Activated naive CD4-positive, alpha-beta T cell treated with Interleukin-2 at 50 U/mL for 16 hours (primary cell): ENCODE data around the gene STXBP5L.
A peak's percentile ranks its signal among the peaks of the same experiment; 100 is the strongest.
"Not testable (repeated sequence)": the region's sequence is repeated elsewhere in the genome, so short reads cannot be mapped to it uniquely, and the experiment has no call there.

Source experiments
- DNase-seq: peaks from one replicate; pipeline ENCODE4 v3.0.0-alpha.2; 2020

STXBP5L gene

GRCh38 chr3:121232309-121233225, 324.6 kb downstream of the STXBP5L start:
- DNase-seq, result no peak

GRCh38 chr3:121243208-121243607, 335.2 kb downstream of the STXBP5L start:
- no peak for DNase-seq

- no peak for DNase-seq
Measured at GRCh38 chr3:121252676-121253075, 344.7 kb downstream of the STXBP5L start.

- DNase-seq, result no peak
Measured at GRCh38 chr3:121269389-121269788, 361.4 kb downstream of the STXBP5L start.

- DNase-seq, result no peak
Measured at GRCh38 chr3:121274411-121274810, 366.4 kb downstream of the STXBP5L start.

GRCh38 chr3:121295452-121295851, 387.4 kb downstream of the STXBP5L start:
- DNase-seq, result no peak

GRCh38 chr3:121295979-121296378, 388.0 kb downstream of the STXBP5L start:
- no peak for DNase-seq

GRCh38 chr3:121324320-121324719, 416.3 kb downstream of the STXBP5L start:
- DNase-seq, result no peak

- DNase-seq, result no peak
Measured at GRCh38 chr3:121330118-121330517, 422.1 kb downstream of the STXBP5L start.

GRCh38 chr3:121330634-121331033, 422.6 kb downstream of the STXBP5L start:
- DNase-seq, result no peak

- not testable (repeated sequence) for DNase-seq
Measured at GRCh38 chr3:121355960-121356359, 448.0 kb downstream of the STXBP5L start.

GRCh38 chr3:121362035-121362734, 454.2 kb downstream of the STXBP5L start:
- no peak for DNase-seq

GRCh38 chr3:121388308-121388707, 480.3 kb downstream of the STXBP5L start:
- DNase-seq, result not testable (repeated sequence)

GRCh38 chr3:121395967-121396366, 488.0 kb downstream of the STXBP5L start:
- not testable (repeated sequence) for DNase-seq

GRCh38 chr3:121398051-121398450, 490.0 kb downstream of the STXBP5L start:
- DNase-seq, result not testable (repeated sequence)

- no peak for DNase-seq
Measured at GRCh38 chr3:121399820-121400219, 491.8 kb downstream of the STXBP5L start.

- no peak for DNase-seq
Measured at GRCh38 chr3:121405631-121406030, 497.6 kb downstream of the STXBP5L start.

- DNase-seq, result no peak
Measured at GRCh38 chr3:121411523-121411922, 503.5 kb downstream of the STXBP5L start.

GRCh38 chr3:121414924-121415323, 506.9 kb downstream of the STXBP5L start:
- no peak for DNase-seq

- no peak for DNase-seq
Measured at GRCh38 chr3:121418182-121418581, 510.2 kb downstream of the STXBP5L start.

GRCh38 chr3:121424549-121424948, 516.5 kb downstream of the STXBP5L start:
- no peak for DNase-seq

- no peak for DNase-seq
Measured at GRCh38 chr3:121430664-121431215, 522.7 kb downstream of the STXBP5L start.

GRCh38 chr3:121431726-121432517, 523.9 kb downstream of the STXBP5L start:
- DNase-seq, result peak; percentile 37
